ENCODE data around the gene MIPOL1.

MIPOL1 gene

GRCh38 chr14:37466003-37466622, 268.4 kb downstream of the MIPOL1 start:
- no peak for TF ChIP-seq CTCF (IDR thresholded peaks at IDR 0.05; ENCODE audit: unreplicated experiment in 3 of 3)
- Mint-ChIP-seq H3K4me3 (no peak overlapping the region), H3K27me3 (ENCODE audit: low read depth) (no peaks in the 10 kb centered on the region), H3K27ac (no peak overlapping the region), H3K9me3 (peaks cover 20% of the 10 kb centered on the region), H3K4me1 (no peaks in the 10 kb centered on the region), H3K36me3 (ENCODE audit: low read depth) (peaks cover 15% of the 10 kb centered on the region)

- Mint-ChIP-seq H3K9me3 (peaks cover 15% of the 10 kb centered on the region), H3K27me3 (ENCODE audit: low read depth) (no peaks in the 10 kb centered on the region), H3K27ac (no peak overlapping the region), H3K4me3 (no peak overlapping the region), H3K4me1 (no peaks in the 10 kb centered on the region), H3K36me3 (ENCODE audit: low read depth) (peaks cover 12% of the 10 kb centered on the region)
- no peak for TF ChIP-seq CTCF (IDR thresholded peaks at IDR 0.05; ENCODE audit: unreplicated experiment in 3 of 3)
Measured at GRCh38 chr14:37466623-37467088, 268.9 kb downstream of the MIPOL1 start.

- Mint-ChIP-seq H3K27me3 (ENCODE audit: low read depth) (no peaks in the 10 kb centered on the region), H3K4me1 (no peaks in the 10 kb centered on the region), H3K9me3 (no peaks in the 10 kb centered on the region), H3K4me3 (no peak overlapping the region), H3K27ac (no peak overlapping the region), H3K36me3 (ENCODE audit: low read depth) (no peaks in the 10 kb centered on the region)
- TF ChIP-seq CTCF (IDR thresholded peaks at IDR 0.05; ENCODE audit: unreplicated experiment in 3 of 3) = no peak
Measured at GRCh38 chr14:37469650-37470049, 271.9 kb downstream of the MIPOL1 start.

- H3K4me1 Mint-ChIP-seq = no peaks in the 10 kb centered on the region
- no peak for TF ChIP-seq CTCF (IDR thresholded peaks at IDR 0.05; ENCODE audit: unreplicated experiment in 3 of 3)
- no peak overlapping the region for H3K27ac Mint-ChIP-seq
- H3K27me3 Mint-ChIP-seq (ENCODE audit: low read depth) = no peaks in the 10 kb centered on the region
- H3K9me3 Mint-ChIP-seq = peaks cover 1% of the 10 kb centered on the region
- H3K4me3 Mint-ChIP-seq = no peak overlapping the region
- H3K36me3 Mint-ChIP-seq (ENCODE audit: low read depth) = peaks cover 1% of the 10 kb centered on the region
Measured at GRCh38 chr14:37470251-37470650, 272.5 kb downstream of the MIPOL1 start.

GRCh38 chr14:37472906-37473305, 275.2 kb downstream of the MIPOL1 start:
- H3K27me3 Mint-ChIP-seq (ENCODE audit: low read depth) = no peaks in the 10 kb centered on the region
- no peak overlapping the region for H3K4me3 Mint-ChIP-seq

More at GRCh38 chr14:37472906-37473305, 275.2 kb downstream of the MIPOL1 start:
- peaks cover 6% of the 10 kb centered on the region for H3K9me3 Mint-ChIP-seq
- TF ChIP-seq CTCF (IDR thresholded peaks at IDR 0.05; ENCODE audit: unreplicated experiment in 3 of 3) = no peak
- H3K27ac Mint-ChIP-seq = no peak overlapping the region
- no peaks in the 10 kb centered on the region for H3K4me1 Mint-ChIP-seq
- H3K36me3 Mint-ChIP-seq (ENCODE audit: low read depth) = peaks cover 12% of the 10 kb centered on the region

Measured in nephron (organoid).